KOPT-K1 (cell line): Measurements from ENCODE around the gene RICTOR.

Experiments used
- H3K27ac ChIP-seq: fragments of 200-600 bp; sonication (generic); 2 replicates; pipeline ENCODE4 v1.5.1; 2016; ENCODE audit warnings: antibody characterized with exemption, mild to moderate bottlenecking, low read depth, low read length; ENCODE audit not compliant: poor library complexity, severe bottlenecking
- H3K36me3 ChIP-seq: fragments of 200-600 bp; sonication (generic); 2 replicates; pipeline ENCODE4 v1.5.1; 2017; ENCODE audit warnings: antibody characterized with exemption, mild to moderate bottlenecking, low read length, moderate library complexity; ENCODE audit not compliant: insufficient read depth
- H3K9me3 ChIP-seq: fragments of 200-600 bp; sonication (generic); 2 replicates; pipeline ENCODE4 v1.5.1; 2017; ENCODE audit warnings: antibody characterized with exemption, low read length, mild to moderate bottlenecking; ENCODE audit not compliant: insufficient read depth, poor library complexity, severe bottlenecking

The RICTOR gene

DNA sequence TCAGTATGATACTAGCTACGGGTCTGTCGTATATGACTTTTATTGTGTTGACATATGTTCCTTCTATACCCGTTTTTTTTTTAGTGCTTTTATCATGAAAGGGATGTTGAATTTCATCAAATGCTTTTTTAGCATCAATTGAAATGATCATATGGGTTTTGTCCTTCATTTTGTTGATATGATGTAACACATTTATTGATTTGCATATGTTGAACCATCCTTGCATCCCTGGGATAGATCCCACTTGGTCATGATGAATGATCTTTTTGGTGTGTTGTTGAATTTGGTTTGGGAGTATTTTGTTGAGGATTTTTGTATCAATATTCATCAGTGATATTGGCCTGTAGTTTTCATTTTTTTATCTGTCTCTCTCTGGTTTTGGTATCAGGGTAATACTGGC lies 177.4 kb downstream of the RICTOR start:
- no peaks in the 10 kb centered on the region for H3K9me3 ChIP-seq
- no peaks in the 10 kb centered on the region for H3K36me3 ChIP-seq
- H3K27ac ChIP-seq: no peak overlapping the region

DNA sequence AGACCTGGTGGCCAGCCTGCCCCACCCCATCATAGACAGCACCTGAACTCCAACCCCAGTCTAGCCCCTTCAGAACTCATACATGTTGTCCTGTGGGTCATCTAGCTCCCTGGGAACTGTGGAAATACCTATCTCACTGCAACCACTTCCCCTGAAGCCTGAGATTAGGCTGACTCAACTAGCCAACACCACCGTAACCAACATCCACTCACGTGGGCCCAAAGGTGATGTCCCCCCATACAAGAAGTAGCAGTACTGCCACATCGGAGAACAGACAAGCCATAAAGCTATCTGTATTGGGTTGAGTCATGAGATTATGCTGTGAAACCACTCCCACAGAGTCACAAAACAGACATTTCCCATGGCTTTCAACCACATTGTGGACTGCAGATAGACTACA lies 181.8 kb downstream of the RICTOR start:
- Histone ChIP-seq H3K36me3 (no peaks in the 10 kb centered on the region), H3K27ac (no peak overlapping the region), H3K9me3 (no peaks in the 10 kb centered on the region)

DNA sequence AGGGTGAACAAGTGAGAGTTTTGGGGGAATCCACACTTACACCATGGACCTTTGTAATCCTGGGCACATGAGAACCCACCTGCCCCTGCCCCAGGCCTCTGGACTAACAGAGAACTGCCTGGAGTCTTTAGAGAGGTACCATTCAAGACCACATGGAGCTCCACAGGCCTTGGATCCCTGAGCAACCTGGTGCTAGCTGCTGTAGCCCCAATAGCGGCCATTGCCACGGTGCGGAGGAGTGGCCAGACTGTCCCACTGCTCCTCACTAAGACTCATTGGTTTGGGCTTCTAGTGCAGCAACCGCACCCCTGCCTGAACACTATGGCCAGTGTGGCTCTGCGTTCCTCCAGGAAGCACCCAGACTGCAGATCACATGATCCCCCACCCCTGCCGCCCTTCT lies 182.6 kb downstream of the RICTOR start:
- H3K9me3 ChIP-seq: no peaks in the 10 kb centered on the region
- no peaks in the 10 kb centered on the region for H3K36me3 ChIP-seq
- no peak overlapping the region for H3K27ac ChIP-seq

DNA sequence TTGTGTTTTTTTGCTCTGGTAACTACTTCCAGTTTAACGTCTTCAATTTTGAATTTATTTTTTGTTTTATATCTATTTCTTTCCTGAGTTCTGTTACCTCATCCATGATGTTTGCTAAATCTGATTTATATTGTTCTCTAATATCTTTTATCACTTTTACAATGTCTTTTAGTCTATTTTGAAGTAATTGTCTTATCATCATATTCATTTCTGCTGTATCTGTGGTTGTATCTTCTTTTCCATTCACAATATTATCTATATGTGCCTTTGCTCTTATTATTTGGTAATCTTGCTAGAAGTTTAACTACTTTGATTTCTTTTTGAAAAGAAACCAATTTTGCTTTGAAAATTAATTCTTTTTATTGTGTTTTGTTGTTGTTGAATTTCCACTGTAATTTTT lies 184.8 kb downstream of the RICTOR start:
- no peak overlapping the region for H3K27ac ChIP-seq
- no peaks in the 10 kb centered on the region for H3K9me3 ChIP-seq
- H3K36me3 ChIP-seq: no peaks in the 10 kb centered on the region

DNA sequence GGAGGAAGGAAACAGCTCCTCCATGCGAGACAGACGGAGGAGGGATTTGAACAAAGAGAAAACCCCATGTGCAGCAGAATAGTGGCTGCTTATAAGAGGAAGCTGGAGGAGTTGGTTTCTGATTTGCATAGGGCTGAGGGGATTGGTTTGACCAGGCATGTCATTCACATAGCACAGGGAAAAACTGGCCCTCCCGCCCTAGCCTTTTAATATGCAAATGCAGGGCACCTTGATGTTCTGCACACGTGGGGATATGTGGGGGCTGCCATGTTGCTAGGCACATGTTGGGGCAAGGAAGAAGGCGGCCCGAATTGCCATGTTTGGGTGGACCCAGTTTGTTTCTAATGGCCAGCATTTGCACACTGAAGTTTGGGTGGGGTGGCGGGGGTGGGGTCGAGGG lies 186.2 kb downstream of the RICTOR start:
- Histone ChIP-seq H3K27ac (no peak overlapping the region), H3K36me3 (no peaks in the 10 kb centered on the region), H3K9me3 (no peaks in the 10 kb centered on the region)
